GM04503 (cell line): ENCODE data around the gene IL1RAPL1.
"Not testable (repeated sequence)": the region's sequence is repeated elsewhere in the genome, so short reads cannot be mapped to it uniquely, and the experiment has no call there.

ENCODE experiments used
- DNase-seq: peaks from one replicate; pipeline ENCODE4 v3.0.0-alpha.2; 2012; ENCODE audit warnings: low read depth

Gene IL1RAPL1

GRCh38 chrX:28628120-28628519 lies 40.9 kb downstream of the IL1RAPL1 start:
- no peak for DNase-seq

DNA sequence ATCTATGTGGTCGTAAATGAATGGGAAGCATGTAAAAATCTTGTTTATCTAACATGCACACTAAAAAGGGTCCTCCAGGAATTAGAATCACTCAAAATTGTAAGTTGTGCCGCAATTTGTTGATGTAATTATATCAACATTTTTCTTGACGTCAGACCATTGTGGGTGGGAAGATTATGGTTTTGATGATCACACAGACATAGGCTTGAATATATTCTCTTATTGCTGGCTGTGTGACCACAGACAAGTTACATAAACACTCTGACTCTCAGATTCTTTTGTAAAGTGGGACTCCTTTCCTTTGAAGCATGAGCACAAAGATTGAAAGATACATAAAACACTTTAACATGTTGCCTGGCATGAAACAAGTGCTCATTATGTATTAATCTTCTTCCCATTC lies 51.5 kb downstream of the IL1RAPL1 start:
- DNase-seq, result no peak

- no peak for DNase-seq
Observed at GRCh38 chrX:28639451-28639850, 52.2 kb downstream of the IL1RAPL1 start.

- DNase-seq, result no peak
Observed at GRCh38 chrX:28649541-28649940, 62.3 kb downstream of the IL1RAPL1 start.

- no peak for DNase-seq
Observed at GRCh38 chrX:28651186-28651585, 63.9 kb downstream of the IL1RAPL1 start.

DNA sequence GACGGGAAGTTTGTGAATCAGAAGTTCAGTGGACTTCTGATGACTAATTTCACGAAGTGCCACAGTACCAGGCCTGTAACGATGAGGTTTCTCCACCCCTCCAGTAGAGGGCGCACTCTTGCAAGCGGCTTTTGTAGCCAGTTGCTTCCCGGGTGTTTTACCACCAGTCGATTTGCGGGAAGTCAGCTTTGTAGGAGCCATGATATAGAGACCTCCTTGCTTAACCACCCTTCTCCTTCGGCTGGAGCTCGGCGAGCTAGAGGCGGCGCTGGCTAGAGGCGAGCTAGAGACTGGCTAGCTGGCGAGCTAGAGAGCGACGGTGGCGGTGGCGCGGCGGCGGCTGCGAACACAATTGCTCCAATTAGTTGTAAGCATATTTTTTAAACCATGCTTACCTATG lies 72.0 kb downstream of the IL1RAPL1 start:
- DNase-seq, result no peak

GRCh38 chrX:28665778-28666177 lies 78.5 kb downstream of the IL1RAPL1 start:
- DNase-seq, result no peak

DNA sequence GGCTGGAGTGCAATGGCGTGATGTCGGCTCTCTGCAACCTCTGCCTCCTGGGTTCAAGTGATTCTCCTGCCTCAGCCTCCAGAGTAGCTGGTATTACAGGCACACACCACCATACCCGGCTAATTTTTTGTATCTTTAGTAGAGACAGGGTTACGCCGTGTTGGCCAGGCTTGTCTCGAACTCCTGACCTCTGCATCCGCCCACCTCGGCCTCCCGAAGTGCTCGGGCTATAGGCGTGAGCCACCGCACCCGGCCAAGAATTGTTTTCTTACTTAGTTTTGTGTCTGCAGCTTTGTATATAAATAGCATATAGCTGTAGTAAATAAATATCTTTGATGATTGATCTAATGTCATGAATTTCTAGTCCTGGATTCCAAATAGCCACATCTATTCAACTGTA lies 81.1 kb downstream of the IL1RAPL1 start:
- DNase-seq, result no peak

GRCh38 chrX:28668957-28669356 lies 81.7 kb downstream of the IL1RAPL1 start:
- DNase-seq, result no peak

- DNase-seq, result no peak
Observed at GRCh38 chrX:28670074-28670473, 82.8 kb downstream of the IL1RAPL1 start.

- DNase-seq, result no peak
Observed at GRCh38 chrX:28675173-28675572, 87.9 kb downstream of the IL1RAPL1 start.

- no peak for DNase-seq
Observed at GRCh38 chrX:28693101-28693500, 105.9 kb downstream of the IL1RAPL1 start.

GRCh38 chrX:28697732-28698131 lies 110.5 kb downstream of the IL1RAPL1 start:
- DNase-seq, result no peak

DNA sequence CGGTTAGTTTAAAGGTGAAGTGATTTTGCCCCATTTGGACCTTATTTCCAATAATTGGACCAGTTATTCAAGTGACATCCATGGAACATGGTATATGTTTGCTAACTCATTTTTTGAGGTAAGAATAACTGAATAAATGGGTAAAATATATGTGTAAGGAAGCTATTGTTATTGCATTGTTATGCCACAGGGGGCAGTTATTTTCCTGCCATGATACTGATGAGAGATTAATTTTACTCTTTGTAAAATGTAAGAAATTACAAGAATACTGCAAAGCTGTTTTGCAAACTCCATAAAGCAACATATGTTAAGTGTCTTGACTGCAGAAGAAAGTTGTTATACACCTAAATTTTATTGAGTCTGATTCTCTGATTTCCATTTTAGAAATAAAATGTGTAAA lies 114.0 kb downstream of the IL1RAPL1 start:
- no peak for DNase-seq

GRCh38 chrX:28706964-28707363 lies 119.7 kb downstream of the IL1RAPL1 start:
- DNase-seq, result no peak

- no peak for DNase-seq
Observed at GRCh38 chrX:28709421-28709820, 122.2 kb downstream of the IL1RAPL1 start.

DNA sequence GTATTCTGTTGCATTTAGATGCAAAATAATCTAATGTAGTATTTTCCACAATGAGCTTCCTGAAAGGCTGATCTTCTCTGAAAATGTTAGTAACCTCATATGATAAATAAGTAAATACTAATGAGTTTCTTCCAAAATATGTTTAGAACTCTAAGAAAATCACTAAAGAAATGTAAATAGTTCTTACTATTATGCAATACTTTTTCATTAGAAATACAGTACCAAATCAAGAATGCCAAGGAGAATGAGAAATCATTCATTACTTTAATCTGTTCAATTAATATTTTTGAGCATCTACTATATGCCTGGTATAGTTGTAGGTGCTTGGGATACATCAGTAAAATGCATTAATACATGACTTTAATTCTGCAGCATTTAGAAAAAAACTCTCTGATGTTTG lies 130.6 kb downstream of the IL1RAPL1 start:
- no peak for DNase-seq

DNA sequence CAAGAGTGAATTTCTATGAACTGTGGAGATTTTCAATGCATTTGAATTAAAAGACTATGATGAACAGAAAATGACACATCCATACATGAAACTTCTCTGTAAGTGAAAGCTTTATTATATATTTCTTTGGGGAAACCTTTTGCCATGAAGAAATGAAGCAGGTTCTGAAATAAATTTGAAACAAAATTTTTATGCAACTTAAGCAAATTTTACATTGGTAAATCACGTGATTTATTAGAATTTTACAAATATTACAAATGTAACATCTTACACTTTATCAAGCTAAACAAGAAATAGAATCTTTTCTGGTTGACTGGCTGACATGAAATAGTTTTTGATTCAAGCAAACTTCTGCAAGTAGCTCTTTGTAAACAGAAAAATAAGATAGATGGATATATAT lies 131.2 kb downstream of the IL1RAPL1 start:
- no peak for DNase-seq

DNA sequence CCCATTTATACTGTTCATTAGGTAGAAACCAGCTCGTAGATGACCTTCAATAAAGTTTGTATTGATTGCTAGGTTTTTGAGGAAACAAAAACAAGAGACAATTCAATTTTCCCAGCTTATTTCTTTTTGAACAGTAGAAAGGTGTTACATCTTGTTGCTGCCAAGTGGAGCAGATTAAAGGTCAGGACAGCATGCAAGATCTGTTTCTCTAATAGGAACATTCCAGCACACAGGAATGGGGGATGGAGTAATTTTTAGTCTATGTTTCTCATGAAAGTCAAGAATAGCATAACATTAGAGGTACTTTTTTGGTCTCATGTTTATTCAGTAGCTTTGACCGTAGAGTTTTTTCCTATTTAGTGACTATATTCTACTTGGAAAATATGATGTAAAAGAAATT lies 132.4 kb downstream of the IL1RAPL1 start:
- no peak for DNase-seq

GRCh38 chrX:28752330-28752729 lies 165.1 kb downstream of the IL1RAPL1 start:
- DNase-seq, result no peak

- DNase-seq, result no peak
Observed at GRCh38 chrX:28756175-28756574, 168.9 kb downstream of the IL1RAPL1 start.

DNA sequence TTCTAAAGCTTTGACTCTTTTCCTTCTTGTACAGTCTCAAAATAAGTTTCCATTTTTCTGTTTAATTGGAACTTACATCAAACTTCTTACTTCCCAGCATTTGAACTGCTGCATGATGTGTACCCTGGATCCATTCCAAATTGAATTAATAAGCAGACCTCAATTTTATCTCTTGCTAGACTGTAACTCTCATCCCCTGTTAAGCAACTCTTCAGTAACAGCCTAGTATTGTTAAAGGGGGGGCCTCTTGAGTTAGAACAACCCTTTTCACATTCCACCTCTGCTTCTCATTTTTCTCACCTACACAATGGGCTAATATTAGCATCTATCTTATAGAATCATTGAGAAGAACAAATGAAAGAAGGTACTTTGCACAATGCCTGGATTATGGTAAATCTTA lies 169.4 kb downstream of the IL1RAPL1 start:
- no peak for DNase-seq

- DNase-seq, result no peak
Observed at GRCh38 chrX:28757290-28757689, 170.0 kb downstream of the IL1RAPL1 start.

DNA sequence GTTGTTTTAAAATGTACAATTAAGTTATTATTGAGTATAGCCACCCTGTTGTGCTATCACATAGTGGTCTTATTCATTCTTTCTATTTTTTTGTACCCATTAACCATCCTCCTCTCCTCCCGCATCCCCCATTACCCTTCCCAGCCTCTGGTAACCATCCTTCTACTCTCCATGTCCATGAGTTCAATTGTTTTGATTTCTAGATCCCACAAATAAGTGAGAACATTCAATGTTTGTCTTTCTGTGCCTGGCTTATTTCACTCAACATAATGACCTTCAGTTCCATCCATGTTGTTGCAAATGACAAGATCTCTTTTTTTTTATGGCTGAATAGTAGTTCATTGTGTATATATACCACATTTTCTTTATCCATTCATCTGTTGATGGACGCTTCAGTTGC lies 179.3 kb downstream of the IL1RAPL1 start:
- DNase-seq, result not testable (repeated sequence)

DNA sequence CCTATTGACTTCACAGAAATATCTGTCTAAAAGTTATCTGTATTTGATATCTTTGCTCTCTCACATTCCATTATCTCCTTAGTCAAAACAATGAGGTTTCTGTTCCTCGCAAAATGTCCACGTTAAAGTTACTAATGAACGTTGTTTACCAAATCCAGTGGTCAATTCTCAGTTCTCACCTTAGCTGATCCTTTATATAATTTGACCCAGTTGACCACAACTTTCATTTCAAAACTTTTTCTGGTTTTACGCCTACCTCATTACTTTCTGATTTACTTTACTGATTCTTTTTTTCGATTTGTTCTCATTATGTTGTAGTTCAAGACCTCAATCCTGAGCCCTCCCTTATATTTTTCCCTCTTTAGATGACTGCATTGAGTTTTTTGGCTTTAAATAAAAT lies 186.6 kb downstream of the IL1RAPL1 start:
- DNase-seq, result no peak
